Measurements from ENCODE around the gene PBX4. TPM values are rescaled to one million over a fixed set of nuclear protein-coding genes. Genes with fewer than 3 reads are reported as not detected.
"Not testable (repeated sequence)": the region's sequence is repeated elsewhere in the genome, so short reads cannot be mapped to it uniquely, and the experiment has no call there.

Gene PBX4, protein sequence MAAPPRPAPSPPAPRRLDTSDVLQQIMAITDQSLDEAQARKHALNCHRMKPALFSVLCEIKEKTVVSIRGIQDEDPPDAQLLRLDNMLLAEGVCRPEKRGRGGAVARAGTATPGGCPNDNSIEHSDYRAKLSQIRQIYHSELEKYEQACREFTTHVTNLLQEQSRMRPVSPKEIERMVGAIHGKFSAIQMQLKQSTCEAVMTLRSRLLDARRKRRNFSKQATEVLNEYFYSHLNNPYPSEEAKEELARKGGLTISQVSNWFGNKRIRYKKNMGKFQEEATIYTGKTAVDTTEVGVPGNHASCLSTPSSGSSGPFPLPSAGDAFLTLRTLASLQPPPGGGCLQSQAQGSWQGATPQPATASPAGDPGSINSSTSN
- 1.9 TPM for polyA plus RNA-seq (2013, experiment 1 of 2; ENCODE audit: insufficient read length)
- polyA plus RNA-seq (2013, experiment 2 of 2; ENCODE audit: insufficient read length), result 1.3 TPM

DNA sequence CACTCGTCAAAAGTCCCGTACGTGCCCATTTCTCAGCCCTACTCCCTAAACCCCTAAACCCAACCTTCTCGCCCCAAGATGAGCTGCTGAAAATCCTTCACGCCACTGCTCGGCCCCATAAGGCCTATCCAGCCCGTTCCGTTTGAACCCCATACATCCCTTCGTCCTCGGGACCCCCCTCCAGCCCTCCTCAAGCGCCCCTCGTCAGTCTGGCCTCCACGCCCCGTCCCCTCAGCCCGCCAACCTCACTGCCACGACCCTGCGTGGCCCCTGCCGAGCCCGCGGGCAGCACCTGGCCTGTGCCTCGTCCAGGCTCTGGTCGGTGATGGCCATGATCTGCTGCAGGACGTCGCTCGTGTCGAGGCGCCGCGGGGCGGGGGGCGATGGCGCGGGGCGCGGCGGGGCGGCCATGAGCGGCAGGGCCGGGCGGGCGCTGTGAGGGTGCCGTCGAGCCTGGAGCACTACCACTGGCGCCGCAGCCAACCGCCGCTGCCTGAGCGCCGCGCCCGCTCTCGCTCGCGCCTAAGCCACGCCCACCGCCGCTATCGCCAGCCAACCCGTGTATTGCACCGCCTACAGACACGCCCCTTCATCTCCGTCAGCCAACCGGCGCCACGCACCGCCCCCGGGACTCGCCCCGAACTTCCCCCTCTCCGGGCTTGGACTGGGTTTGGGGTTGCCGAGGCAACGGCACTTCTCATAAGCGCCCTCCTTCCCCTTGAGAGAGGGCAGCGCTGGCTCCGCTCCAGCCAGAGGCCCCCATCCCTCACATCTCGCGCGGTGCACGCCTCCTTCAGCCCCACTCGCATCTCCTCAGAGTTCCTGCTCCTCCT, at the start of gene PBX4:
TSS of gene PBX4 (minus strand) at position 469 of the 833 bp plus-strand sequence. CDS start at position 411, 58 bp downstream.
- peak; percentile 92 for DNase-seq

DNA sequence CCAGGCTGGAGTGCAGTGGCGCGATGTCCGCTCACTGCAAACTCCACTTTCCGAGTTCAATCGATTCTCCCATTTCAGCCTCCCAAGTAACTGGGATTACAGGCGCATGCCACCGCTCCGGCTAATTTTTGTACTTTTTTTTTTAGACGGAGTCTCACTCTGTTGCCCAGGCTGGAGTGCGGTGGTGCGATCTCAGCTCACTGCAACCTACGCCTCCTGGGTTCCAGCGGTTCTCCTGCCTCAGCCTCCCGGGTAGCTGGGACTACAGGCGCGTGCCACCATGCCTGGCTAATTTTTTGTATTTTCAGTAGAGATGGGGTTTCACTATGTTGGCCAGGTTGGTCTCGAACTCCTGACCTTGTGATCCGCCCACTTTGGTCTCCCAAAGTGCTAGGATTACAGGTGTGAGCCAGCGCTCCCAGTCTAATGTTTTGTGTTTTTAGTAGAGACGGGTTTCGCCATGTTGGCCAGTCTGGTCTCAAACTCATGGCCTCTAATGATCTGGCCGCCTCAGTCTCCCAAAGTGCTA, 47.0 kb upstream of the PBX4 start:
- DNase-seq, result not testable (repeated sequence)

DNA sequence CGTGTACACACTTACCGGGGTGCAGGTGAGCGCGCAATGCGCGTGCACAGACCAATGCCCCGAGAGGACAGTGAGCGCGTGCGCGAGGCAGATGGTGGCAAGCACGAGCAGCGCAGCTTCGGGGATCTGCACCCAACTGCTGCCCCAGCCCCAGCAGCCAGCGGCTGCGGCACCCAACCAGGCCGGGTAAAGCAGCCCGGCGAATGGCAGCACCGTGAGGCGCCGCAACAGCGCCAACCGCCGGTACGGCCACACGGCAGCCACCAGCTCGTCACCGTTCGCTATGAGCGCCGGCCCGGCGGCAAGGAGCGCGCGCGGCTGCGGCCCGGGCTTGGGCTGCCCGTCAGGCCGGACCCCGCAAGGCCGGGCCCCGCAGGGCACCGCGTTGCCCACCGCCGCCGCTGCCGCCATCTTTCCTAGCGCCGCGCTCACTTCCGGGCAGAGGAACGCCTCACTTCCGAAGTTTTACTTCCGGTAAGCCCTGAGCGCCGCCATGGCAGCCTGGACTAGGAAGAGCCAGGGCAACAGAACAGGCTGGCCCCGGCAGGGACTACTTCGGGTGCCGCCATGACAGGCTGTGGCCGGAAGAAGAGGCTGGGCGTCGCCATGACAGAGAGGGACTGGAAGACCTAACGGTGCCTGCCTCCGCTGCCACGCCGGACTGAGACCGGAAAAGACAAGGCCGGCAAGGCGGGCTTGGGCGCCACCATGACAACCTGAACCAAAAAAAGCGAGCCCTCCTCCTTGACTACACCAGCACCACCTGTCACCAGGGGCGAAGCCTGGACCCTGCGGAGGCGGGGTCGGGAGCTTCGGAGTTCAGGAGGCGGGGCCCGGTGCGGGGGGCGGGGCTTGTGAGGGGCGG, 45.0 kb upstream of the PBX4 start, which contains the start of gene ATP13A1:
TSS of gene ATP13A1 (minus strand) at position 421 of the 865 bp plus-strand sequence. CDS start at position 411, 10 bp downstream.
- peak; percentile 98 for DNase-seq

DNA sequence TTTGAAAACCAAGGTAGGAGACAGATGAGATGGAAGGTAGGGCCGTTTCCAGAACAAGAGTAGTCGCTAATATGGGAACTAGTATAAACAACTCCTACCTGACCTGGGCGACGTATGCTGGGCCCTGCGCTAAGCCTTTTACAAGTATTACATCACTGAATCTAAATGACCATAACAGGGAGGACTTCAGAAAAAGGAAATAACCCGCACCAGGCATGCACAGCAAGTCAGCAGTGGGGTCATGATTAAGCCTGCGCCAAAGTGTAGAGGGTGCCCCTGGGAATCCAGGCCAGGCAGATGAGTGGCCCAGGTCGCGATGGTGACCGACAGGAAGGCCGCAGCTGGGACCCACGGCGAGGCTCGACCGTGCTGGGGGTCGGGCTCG, 44.4 kb upstream of the PBX4 start:
- no peak for DNase-seq

DNA sequence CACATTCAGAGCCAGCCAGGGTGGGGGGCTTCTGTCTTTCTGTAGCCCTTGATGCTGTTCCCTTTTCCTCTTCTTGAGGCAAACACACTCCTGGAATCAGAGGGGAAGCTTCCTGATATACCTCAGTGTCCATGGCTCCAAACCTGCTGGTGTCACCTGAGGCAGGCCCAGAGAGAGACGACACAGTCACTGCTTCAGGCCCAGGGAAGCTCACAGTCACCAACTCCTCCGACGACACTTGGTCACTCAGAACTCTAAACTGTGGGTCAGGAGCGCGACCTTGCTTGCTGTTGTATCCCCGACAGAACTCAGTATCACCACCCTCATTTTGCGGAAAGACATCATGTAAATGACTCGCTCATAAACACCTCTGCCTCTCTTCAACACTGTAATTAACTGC, 43.9 kb upstream of the PBX4 start:
- no peak for DNase-seq

DNA sequence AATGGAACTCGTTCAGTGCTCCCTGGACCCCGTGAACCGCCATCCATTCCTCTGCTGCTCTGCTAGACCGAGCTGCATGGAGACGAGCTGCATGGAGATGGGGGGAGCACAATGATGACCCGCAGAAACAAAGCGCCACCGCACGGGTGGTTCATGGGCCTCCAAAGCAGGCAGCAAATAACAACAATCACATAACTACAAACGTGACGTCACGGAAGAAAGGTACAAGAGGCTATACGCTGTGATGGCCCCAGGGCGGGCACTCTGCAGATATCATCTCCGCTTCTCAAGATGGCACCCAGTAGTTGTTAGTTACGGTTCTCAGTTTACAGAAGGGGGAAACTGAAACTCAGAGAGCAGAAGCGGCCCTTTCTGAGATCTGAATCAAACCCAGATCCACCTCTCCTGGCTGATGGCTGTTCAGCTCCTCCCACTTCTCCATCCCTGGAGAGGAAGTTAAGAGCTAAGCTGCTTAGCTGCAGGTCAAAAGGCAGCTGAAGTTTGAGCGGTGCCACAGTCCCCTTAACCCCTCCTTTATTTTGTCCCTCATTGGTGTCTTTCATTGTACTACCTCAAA, 43.3 kb upstream of the PBX4 start:
- no peak for DNase-seq

DNA sequence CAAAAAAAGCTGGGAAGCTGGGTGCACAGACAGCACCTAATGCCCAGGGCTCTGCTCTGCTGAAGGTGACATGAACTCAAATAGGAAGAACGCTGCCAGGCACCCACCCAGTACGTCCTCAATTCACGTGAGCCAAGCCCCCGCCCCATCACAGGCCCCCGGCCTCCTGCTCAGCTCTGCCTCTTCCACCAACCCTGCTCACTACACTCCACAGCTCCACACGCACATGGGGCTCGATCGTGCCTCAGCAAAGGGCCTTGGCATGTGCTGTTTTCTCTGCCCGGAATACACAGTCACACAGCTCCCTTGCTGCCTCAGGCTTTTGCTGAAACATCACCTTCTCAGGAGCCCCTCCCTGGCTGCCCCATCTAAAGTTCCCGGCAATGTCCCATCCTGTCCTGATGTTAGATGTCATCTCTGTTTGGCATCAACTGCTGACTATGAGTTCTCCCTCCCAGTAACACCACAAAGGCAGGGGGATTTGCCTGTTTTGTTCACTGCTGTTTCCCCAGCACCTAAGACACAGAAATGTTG, 42.7 kb upstream of the PBX4 start:
- DNase-seq, result no peak

DNA sequence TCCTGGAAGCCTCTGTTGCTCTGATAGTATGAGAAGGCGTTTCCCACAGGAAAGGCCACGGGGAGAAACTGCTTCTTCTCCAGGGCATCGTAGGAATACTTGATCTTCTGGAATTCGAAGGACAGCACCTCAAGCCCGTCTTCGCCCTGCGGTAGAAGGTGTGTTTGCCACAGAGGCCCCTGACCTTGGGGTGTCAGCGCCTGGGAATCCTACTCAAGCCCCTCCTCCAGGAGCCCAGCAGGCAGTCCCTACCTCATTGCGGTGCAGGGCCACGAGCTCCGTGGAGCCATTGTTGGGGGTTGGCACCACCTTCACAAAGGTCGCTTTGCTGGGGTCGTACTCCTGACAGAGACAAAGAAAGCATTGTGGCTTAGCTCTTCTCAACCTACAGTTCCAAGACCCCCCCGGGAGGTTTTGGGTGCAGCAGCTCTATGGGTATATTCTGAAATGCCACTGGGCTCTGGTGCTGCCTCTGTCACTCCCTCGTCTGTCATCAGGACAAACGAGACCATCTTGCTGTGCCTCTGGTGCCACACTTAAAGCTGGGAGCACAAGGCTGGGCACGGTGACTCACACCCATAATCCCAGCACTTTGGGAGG, 41.3 kb upstream of the PBX4 start:
- DNase-seq, result no peak

DNA sequence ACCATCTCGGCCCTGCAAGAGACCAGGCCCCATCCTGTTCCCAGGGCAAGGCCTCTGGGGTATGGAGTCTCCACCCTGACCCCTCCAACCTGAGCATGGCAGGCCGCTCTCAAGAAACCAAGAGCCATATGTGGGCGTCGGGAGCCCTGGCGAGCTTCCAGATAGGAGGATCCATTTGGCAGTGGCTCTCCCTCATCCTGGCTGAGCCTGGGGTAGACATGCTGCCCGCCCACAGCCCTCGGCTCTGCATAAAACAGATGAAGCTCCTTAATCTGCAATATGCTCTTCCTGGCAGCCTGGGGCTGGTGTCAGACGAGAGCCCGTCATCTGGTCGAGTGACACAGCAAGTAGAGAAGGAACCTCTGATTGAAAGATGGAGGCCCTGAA, 38.9 kb upstream of the PBX4 start:
- no peak for DNase-seq

DNA sequence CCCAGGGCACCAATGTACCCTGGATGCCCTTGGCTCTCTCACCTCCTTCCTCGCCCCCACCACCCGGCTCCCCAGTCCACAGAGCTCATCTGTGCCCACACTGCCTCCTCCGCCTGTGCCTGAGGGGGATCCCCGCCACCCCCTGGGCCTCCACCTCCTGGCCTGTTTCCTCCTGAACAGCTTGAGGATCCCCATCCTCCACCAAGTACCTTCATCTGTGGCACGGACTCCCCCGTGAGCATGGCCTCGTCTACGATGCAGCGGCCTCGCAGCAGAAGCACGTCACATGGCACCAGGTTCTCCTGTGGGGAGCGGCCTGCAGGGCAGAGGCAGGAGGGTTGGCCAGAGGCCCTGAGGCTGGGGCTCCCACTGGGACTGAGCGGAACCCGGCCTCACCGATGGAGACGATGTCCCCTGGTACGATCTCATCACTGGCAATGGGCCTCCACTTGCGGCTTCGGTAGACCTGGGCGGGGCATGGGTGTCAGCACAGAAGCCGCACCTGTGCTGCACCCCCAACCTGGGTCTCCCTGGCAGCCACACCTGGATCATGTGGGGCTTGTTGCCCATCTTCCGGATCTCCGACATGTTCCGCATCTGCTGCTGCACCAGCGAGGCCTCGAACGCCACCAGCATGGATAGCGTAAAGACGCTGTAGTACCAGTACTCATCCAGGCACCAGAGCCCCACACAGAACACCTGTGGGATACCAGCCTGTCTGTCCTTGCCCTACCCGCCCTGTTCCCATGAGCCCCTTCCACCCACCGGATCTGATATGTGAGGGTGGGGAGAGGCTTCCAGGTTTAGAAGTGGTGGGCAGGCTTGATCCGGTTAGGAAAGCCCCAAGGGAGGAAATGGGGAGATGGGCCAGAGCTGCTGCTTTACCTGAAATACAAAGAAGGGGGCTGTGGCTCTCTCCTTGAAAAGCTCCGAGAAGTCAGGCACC, 38.2 kb upstream of the PBX4 start:
- DNase-seq, result no peak

DNA sequence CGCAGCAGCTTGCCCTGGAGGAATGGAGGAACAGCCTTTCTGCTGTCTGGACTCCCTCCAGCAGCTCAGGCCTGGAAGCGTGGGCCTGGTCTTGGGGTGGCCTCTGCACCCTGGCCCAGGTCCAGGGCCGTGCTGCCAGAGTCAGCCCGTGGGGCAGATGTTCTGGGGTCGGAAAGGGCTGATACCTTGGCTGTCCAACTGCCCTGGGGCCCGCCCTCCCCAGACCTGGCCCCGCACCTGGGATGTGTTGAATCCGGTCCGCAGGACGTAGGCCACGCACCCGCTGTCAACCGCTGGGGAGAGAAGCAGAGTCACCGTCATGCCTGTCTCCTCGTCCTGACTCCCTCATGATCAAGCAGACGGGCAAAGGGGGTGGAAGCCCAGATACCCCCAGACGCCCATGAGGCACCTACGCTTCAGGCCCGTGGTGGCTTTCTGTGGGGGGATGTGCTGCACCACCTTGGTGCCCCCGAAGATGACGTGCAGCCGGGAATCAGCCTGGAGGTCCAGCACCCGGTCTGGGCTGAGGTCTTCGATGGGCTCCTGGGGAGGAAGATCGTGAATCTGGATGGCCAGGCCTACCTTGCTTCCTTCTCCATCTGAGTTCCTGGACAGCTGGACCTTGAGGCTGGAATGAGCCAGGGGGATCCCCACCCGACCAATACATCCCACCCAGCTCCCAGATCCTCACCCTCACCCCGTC, 37.3 kb upstream of the PBX4 start:
- DNase-seq, result no peak

DNA sequence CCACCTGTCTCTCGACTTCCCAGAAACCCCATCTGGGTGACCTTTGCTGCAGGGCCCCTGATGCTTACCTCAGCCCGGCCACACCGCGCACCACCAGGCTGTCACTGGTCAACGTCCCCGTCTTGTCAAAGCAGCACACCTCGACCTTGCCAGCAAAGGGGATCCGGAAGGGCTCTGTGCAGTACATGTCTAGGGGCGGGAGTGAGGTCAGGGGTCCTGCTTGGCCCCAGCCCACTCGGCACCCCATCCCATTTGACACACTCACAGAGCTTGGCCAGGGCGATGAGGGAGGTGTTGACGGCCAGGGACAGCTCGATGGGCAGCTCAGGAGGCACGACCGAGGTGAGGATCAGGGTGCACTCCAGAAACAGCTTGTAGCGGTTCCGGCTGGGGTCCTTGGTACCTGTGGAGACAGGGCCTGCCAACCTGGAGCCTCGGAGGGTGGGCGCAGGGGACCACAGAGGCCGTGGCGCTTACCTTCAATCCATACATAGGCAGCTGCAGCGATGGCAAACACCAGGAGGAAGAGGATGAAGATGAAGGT, 36.6 kb upstream of the PBX4 start:
- DNase-seq, result no peak

DNA sequence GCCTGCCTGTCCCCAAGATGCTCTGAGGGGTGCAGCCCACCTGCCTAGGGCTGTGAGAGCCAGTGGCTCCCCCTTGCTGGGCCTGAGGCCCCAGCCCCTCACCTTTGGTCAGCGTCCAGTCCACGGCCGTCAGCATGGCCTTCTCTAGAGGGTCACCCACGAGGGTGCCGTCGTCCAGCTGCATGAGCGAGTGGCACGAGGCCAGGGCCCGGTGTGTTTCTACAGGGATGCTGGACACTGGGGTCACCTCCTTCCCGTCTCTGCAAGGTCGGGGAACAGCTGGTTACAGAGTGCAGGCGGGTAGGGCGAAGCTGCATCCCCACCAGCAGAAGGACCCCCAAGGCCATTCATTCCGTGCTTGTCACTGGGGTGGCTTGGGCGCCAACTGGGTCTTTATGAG, 36.0 kb upstream of the PBX4 start:
- no peak for DNase-seq

DNA sequence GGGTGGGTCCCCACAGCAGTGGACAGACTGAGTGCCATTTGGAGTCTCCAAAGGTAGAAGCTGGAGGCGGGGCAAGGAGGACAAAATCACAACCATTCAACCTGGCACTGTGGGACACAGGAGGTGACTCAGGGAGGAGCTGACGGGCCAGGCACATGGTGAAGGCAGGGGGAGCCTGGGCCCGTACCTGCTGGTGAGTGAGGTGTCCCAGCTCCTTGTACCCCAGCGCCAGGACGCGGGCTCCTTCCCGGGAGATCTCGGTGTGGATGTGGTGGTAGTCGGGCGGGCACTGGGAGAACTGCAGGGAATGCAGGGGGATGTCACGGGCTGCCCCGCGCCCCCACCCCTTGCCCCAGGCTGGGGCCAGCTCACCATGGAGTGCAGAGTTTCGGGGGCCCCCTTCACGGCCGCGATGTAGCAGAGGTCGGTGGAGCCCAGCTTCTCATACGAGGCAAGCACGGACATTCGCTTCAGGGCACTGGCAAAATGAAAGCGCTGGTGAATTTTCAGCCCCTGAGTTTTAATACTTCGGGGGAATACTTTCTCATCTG, 35.2 kb upstream of the PBX4 start:
- no peak for DNase-seq

DNA sequence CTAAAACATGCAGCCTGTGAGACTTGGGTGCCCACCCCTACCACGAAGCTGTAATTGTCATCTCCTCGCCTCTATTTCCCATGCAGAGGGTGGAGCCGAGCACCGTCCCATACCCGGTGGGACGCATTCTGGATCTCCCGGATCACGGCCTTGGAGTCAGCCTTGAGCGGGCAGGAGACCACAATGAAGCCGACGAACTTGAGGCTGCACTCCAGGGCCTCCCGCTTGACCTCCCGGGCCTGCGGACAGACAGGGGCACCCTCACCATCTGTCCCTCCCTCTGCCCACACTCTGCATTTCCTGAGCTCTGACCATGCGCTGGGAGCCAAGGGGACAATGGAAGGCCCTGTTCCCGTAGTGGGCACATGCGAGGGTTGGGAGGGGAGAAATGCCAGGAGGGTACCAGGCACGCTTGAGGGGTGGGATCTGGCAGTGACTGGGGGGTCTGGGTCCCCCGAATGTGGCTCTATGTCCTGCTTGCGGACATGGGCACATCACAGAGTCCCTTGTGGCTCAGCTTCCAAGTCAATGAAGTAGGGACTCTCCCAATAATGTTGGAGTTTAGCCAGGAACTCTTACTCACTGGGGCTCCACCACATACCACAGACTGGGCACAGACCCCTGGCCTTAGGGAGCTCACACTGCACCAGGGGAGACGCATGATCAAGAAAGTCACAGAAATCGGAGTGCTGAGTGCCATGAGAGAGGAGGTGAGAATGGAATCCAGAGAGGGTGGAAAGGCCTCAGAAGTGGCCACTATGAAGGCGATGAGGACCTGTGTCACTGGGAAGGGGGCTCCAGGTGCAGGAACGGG, 34.2 kb upstream of the PBX4 start:
- peak; percentile 22 for DNase-seq

DNA sequence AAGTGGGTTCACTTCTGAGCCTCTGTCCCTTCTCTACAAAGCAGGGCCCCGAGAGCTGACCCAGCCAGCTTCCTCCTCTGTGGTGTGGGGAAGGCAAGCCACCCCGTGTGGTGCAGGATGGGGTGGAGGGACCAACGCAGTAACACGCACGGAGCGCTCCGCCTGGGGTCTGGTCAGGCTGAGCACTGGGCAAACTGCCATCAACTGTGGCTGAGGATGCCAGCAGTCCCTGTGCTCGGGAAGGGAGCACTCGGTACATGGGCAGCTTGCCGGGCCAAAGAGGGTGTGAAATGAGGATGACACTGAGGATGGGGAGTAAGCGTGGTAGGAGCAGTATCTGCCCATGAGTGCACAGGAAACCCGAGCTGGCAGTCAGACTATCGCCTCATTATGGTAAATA, 32.6 kb upstream of the PBX4 start:
- no peak for DNase-seq

DNA sequence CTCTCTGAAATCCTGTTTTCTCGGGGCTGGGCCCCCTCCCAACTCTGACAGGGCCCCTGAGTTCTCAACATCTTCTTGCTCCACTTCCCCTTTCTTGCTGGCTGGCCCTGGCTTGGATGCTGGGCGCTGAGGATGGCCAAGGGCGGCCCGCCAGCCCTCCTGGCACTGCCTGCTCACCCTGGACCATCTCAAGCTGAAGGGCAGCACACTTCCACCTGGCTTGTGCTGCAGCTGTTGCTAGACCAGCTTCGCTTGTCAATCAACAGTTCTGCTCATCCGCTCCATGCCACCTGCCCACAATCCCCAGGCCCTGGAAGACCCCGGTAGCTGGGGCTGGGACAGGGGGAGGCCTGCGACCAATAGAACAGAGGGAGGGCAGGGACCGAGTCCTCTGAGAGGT, 31.8 kb upstream of the PBX4 start:
- no peak for DNase-seq

DNA sequence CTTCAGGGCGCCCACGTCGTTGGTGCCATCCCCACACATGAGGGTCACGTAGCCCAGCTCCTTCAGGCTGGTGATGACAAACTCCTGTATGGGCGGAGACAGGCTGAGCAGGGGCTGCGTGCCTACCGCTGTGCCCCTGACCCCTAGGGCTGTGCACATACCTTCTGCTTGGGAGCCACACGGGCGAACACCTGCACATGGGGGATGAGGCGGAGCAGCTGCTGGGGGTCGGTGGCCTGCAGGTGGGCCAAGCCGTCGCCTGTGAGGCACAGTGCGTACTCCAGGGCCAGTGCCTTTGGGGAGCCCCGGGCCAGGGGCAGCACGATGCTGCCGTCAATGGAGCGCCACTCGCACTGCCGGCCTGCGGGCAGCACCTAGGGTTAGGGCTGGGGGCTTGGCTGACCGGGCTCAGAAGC, 31.1 kb upstream of the PBX4 start:
- no peak for DNase-seq

Measured in fibroblast of skin of scalp (primary cell).